ENCODE results near the gene DUS1L.

The DUS1L gene

GRCh38 chr17:82055023-82055964 is 10.3 kb downstream of the DUS1L start:
- DNase-seq = no peak

GRCh38 chr17:82054351-82055022 is 11.1 kb downstream of the DUS1L start:
- DNase-seq = no peak

- DNase-seq = no peak
These were observed 11.9 kb downstream of the DUS1L start for GRCh38 chr17:82053556-82054263.

DNA sequence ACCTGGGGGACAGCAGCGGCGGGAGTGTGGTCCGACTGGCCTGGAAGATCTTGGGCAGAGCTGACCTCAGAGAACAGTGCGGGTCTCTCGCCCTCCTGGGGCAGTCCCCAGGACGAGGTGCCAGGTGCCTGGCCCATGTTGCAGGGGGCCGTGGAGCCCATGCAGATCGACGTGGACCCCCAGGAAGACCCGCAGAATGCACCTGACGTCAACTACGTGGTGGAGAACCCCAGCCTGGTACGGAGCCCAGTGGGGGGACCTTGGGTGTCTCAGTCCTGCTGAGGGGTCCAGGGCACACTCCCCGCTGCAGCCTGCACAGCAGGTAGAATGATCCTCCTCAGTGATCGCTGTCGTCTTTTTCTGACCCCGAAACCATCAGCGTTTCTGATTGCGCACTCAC is 12.5 kb downstream of the DUS1L start:
- DNase-seq = no peak

DNA sequence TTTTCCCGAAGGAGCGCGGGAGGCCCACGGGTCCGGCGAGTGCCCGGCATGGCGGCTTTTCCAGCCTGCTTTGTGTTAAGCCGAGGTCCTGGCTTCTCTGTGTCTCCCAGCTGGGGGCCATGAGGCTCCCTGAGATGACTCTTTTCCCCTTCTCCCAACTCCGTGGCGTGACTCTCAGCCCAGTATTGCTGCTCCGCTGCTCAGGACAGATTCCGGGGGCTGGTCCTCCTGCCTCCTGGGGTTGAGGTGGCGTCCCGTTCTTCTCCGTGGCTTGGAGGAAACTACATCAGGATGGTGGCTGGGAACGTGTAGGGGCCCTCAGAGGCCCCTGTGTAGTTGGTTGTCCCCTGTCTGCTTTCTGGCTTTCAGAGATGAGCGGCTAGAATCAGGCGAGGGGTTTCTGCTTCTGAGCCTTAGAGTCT is 13.0 kb downstream of the DUS1L start:
- no peak for DNase-seq

DNA sequence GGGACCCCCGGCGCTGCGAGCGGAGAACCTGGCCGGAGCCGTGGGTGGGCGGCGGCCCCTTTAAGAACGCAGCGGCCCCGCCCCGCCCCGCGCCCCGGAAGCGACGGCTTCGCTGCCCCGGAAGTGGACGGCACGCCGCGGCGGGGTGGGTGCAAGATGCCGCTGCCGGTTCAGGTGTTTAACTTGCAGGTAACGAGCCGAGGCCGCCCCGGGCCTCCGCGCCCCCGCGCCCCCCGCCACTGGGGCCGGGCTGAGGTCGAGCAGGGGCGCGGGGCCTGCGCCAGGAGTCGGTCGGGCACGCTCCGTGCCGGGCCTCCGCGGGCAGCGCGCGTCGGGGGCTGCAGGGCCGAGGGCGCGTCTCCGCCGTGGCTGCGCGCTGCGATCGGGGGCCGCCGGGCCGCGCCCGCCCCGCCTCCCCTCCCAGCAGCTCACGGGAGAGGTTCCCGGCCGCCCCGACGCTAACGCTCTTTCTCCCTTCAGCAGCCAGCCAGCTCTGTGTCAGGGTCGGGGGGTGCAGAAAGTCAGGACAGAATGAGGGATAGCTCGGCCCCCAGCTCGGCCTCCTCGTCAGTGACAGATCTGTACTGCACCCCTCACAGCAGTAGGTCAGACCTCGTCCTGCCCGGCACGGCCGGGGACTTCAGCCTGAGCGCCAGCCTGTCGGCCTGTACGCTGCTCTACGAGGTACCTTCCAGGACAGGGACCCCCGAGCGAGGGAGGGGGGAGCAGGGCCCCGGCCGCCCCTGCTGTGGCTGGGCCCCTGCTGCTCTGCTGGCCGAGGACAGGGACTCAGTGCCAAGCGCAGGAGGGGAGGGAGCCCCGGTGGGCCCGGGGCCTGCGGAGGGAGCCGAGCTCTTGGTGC is 13.6 kb downstream of the DUS1L start, which contains the start of the genes GPS1 and RFNG:
TSS of gene GPS1 (plus strand) at position 123 of the 862 bp plus-strand sequence. CDS start at position 157, 34 bp downstream.
TSS of gene RFNG (minus strand) at position 36 of the 862 bp plus-strand sequence. CDS start 45 bp downstream, outside the sequence.
- peak; percentile 24 to 37 for DNase-seq

- DNase-seq = no peak
These were observed 14.6 kb downstream of the DUS1L start for GRCh38 chr17:82050761-82051641.

DNA sequence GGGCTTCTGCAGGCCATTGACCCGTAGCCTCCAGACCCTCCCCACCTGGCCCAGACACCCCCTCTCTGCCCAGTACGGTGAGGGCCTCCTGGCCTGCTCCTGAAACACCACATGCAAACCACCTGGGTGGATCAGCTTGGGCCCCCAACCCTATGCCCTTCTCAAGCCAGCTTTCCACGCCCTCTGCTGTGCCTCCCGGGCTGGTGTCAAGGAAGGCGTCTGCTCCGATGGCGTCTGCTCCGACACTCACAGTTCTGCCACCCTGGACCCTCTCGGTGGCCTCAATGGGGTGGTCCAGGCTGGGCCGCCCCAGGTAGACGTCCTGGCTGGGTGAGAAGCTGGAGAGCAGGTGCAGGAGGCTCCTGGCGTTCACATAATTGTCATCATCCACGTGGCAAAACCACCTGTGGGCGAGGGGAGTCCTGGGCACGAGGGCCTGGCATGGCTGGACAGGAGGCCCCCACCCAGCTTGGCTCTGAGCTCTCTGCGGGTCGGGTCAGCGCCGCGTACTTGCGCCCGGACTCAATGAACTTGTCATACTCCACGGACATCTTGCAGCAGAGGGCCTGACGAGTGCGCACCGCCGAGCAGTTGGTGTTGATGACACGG is 15.3 kb downstream of the DUS1L start:
- no peak for DNase-seq

GRCh38 chr17:82049521-82049971 is 16.1 kb downstream of the DUS1L start:
- DNase-seq = no peak

GRCh38 chr17:82049106-82049505 is 16.5 kb downstream of the DUS1L start:
- no peak for DNase-seq

GRCh38 chr17:82048571-82048971 is 17.0 kb downstream of the DUS1L start:
- DNase-seq = no peak

- no peak for DNase-seq
These were observed 17.6 kb downstream of the DUS1L start for GRCh38 chr17:82047914-82048570.

DNA sequence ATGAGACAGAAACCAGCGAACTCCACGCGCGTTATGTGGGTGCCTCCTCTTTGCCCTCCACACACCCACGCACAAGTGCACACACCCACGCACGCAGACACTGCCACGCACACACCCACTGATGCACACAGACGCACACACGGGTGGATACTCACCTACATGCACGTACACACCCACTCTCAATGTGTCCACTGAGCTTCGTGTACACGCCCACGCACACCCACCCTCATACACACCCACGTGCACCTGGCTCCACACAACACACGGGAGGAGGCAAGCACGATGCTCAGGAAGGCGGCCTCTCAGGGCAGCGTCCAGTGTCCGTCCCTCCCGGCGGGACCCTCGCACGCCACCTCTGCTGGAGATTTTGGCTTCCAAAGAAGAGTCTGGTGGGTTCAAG is 18.2 kb downstream of the DUS1L start:
- DNase-seq = no peak

- no peak for DNase-seq
These were observed 18.7 kb downstream of the DUS1L start for GRCh38 chr17:82046903-82047302.

- DNase-seq = no peak
These were observed 19.6 kb downstream of the DUS1L start for GRCh38 chr17:82045936-82046484.

DNA sequence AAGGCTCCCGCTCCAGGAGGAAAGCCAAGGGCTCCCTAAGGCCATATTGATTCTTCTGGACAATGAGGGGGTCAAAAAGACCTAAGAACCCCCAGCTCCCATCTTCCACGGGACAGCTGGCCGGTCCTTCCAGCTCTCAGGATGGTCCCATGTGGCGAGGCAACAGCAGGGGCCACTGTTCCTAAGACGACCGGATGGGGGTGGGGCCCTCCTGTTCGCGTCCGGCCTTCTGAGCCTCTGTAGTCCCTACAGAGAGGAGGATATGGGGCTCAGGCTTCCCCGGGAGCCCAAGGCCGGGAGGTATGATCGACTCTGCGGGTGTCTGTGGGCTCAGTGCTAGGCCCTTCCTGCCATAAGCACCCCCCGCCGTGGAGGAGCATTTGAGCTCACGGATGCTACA is 22.1 kb downstream of the DUS1L start:
- DNase-seq = no peak

GRCh38 chr17:82042649-82043048 is 23.0 kb downstream of the DUS1L start:
- DNase-seq = no peak

GRCh38 chr17:82041144-82041814 is 24.3 kb downstream of the DUS1L start:
- DNase-seq = no peak

DNA sequence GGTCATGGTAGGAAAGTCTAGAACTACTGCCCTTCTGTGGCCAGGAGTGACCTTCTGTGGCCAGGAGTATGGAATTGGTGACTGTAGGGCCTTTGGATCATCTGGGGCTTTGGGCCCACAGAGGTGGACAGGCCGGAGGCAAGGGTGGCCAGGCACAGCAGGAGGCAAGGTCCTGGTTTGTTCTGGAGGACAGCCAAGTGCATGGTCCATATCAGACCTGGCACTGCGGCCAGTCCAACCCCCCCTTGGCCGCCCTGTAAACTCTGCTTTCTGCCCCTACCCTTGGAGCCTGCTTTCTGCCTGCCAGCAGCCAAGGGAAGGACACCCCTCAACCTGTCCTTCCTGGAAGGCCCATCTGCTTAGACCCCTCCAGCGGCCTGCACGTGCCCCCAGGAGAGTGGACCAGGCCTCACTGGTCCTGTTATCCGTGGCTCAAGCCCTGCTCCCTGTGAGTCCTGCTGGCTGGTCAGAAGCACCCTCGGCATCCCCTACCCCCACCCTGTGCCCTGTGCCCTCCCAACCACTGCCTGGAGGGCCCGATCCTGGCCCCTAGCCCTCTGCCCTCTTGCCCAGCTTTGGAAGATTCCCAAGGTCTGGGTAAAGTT is 25.8 kb downstream of the DUS1L start:
- no peak for DNase-seq
